Measurements from ENCODE around the gene PRTFDC1. TPM values are rescaled to one million over a fixed set of nuclear protein-coding genes. Genes with fewer than 3 reads are reported as not detected.

The PRTFDC1 gene
- polyA plus RNA-seq, 3 donors, result 2.1 to 11.2 (median 2.3) TPM

DNA sequence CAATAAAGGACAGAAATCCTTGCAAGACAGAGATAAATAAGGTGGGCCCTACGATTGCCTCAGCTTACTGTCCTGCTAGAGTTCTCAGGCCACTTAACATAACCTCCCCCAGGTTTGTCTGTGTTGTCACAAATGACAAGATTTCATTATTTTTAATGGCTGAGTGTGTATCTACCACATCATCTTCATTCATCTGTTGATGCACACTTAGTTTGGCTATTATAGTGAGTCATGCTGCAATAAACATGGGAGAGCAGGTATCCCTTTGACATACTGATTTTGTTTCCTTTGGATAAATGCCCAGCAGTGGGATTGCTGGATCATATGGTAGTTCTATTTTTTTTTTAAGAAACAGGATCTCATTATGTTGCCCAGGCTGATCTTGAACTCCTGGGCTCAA lies 60.6 kb downstream of the PRTFDC1 start:
- H3K27ac ChIP-seq (ENCODE audit: low read depth, low read length), result no peak overlapping the region
- 86 to 90% (median 89%) methylated on average over 1 of the region's 1 CpG for WGBS, 3 donors

DNA sequence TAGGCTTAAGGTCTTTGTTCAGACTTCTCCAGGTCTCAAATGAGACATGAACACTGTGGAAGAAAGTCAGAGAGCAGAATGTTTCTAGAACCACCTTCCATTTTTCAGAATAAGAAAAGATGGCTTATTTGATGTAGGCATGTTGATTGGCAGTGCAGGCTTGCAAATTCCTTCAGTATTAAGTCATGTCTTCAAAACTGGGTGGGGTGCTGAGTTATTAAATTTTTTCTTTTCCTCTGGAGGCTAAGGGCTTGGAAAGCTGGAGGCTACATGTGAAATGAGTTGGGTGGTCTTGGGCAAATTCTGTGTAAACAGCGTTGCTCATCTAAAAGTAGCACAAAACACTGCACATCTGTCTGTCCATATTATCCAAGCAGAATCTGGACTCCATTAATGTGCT lies 62.8 kb downstream of the PRTFDC1 start:
- WGBS, 3 donors, result 59 to 89% (median 60%) methylated on average over 1 of the region's 1 CpG

GRCh38 chr10:24887855-24888231 lies 64.6 kb downstream of the PRTFDC1 start:
- H3K27ac ChIP-seq (ENCODE audit: low read depth, low read length), result no peak overlapping the region
- 90 to 96% (median 94%) methylated on average over 2 of the region's 2 CpGs for WGBS, 3 donors

More for the DNA sequence above, 62.8 kb downstream of the PRTFDC1 start:
- H3K27ac ChIP-seq (ENCODE audit: low read depth, low read length), result no peak overlapping the region

DNA sequence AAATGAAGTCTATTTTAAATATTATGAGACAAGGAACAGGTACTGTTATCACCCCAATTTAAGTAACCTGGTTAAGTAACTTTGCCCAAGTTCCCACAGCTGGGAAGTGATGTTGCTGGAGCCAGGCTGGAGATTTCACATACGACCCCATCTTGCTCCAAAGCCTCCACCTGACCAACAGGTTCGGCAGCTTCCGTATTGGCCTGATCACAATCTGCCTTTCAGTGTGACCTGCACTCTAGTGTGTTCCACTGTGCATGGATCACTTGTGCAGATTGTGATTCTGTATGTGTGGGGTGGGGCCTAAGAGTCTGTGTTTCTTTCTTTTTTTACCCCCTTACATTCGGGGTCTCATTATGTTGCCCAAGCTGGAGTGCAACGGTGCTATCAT lies 66.1 kb downstream of the PRTFDC1 start:
- WGBS, 3 donors, result 40 to 89% (median 80%) methylated on average over 5 of the region's 5 CpGs
- no peak overlapping the region for H3K27ac ChIP-seq (ENCODE audit: low read depth, low read length)

DNA sequence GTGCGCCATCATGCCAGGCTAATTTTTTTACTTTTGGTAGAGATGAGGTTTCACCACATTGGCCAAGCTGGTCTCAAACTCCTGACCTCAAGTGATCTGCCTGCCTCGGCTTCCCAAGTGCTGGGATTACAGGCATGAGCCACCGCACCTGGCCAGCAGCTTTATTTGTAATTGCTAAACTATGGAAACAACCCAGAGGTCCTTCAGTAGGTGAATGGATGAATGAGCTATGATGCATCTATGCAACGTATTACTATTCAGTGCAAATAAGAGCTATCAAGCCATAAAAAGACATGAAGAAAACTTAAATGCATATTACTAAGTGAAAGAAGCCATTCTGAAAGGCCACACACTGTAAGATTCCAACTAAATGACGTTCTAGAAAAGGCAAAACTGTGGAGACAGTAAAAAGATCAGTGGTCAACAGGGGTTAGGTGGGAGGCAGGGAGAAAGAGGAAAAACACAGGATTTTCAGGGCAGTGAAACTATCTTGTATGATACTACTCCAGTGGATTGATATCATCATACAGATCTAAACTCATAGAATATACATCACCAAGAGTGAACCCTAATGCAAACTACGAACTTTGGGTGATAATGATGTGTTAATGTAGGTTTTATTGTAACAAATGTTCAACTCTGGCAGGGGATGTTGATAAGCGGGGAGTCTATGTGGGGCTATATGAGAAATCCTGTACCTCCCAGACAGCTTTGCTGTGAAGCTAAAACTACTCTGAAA lies 66.7 kb downstream of the PRTFDC1 start:
- no peak overlapping the region for H3K27ac ChIP-seq (ENCODE audit: low read depth, low read length)
- 83 to 90% (median 90%) methylated on average over 7 of the region's 7 CpGs for WGBS, 3 donors

- no peak overlapping the region for H3K27ac ChIP-seq (ENCODE audit: low read depth, low read length)
- 87 to 100% (median 93%) methylated on average over 1 of the region's 1 CpG for WGBS, 3 donors
These were observed 67.6 kb downstream of the PRTFDC1 start for GRCh38 chr10:24884793-24885192.

- H3K27ac ChIP-seq (ENCODE audit: low read depth, low read length), result no peak overlapping the region
- WGBS, 3 donors, result 94 to 99% (median 96%) methylated on average over 2 of the region's 2 CpGs
These were observed 68.1 kb downstream of the PRTFDC1 start for GRCh38 chr10:24884316-24884715.

DNA sequence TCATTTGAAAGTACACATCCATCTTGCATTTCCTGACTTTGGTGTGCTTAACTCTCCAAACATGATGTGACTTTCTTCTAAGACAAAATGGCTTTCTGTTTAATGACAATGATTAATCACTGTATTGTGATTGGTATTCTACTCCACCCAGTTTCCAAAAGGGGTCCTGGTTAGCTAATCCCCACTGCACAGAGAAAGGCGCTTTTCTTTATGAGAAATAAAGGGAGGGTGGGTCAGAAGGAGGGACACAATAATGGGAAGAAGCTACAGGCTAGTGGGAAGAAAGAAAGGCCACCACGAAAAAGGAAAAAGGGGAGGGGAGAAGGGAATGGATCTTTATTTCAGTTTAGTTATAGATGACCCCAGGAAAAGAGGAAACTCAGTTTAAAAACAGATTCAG lies 69.2 kb downstream of the PRTFDC1 start:
- H3K27ac ChIP-seq (ENCODE audit: low read depth, low read length), result no peak overlapping the region
- 43 to 71% (median 69%) methylated on average over 2 of the region's 2 CpGs for WGBS, 3 donors

DNA sequence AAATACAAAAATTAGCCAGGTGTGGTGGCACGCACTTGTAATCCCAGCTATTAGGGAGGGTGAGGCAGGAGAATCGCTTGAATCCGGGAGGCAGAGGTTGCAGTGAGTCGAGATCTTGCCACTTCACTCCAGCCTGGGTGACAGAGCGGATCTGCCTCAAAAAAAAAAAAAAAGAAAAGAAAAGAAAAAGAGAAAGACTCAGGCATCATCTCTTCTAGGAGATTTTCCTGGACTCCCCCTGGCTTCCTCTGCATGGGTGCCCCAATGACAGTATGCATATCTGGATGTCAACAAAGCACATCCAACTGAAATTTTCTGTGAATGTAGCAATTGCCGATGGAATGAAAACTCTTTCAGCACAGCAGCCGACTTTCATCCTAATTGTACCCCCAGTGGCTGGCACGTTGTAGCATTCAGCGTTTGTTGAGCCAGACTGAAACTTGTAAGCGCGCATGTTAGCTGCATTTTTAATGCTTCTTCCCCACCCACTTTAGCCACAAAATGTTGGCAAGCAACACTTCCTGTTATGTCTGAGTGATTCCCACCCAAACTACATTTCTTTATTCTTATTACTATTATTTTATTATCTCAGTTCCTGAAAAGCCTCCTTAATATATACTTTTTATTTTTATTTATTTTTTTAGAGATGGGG lies 70.2 kb downstream of the PRTFDC1 start:
- H3K27ac ChIP-seq (ENCODE audit: low read depth, low read length), result no peak overlapping the region
- WGBS, 3 donors, result 54 to 80% (median 60%) methylated on average over 11 of the region's 11 CpGs

- no peak overlapping the region for H3K27ac ChIP-seq (ENCODE audit: low read depth, low read length)
- 72 to 93% (median 80%) methylated on average over 5 of the region's 5 CpGs for WGBS, 3 donors
These were observed 72.5 kb downstream of the PRTFDC1 start for GRCh38 chr10:24879861-24880260.

GRCh38 chr10:24874133-24874532 lies 78.3 kb downstream of the PRTFDC1 start:
- no peak overlapping the region for H3K27ac ChIP-seq (ENCODE audit: low read depth, low read length)

DNA sequence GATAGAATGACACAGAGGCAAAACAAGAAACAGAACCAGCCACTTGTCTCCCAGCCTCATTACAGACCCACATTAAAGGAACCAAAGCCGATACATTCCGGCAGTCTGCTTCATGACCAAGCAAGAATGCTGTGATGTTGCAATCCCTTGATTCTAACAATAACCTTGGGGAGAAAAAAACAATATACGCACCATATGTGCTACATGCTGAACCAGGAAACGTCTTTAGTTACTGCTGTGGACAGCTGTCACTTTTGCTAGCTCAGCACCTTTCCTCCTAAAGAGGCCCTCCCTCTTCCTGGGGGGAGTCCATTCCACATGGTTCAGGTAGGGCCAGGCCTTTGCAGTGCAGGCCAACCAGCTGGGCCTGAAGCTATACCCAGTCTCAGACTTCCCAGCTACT lies 79.1 kb downstream of the PRTFDC1 start:
- H3K27ac ChIP-seq (ENCODE audit: low read depth, low read length), result no peak overlapping the region
- WGBS, 3 donors, result 34 to 64% (median 36%) methylated on average over 4 of the region's 4 CpGs

DNA sequence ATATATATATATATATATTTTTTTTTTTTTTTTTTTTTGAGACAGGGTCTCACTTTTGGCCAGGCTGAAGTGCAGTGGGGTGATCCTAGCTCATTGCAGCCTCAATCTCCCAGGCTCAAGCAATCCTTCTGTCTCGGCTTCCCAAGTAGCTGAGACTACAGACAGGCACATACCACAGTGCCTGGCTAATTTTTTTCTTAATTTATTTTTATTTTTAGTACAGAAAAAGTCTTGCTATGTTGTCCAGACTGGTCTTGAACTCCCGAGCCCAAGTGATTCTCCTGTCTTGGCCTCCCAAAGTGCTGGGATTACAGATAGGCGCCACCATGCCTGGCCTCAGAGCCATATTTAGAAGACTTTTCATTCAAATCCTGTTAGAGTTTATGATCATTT lies 79.6 kb downstream of the PRTFDC1 start:
- 81 to 89% (median 85%) methylated on average over 3 of the region's 3 CpGs for WGBS, 3 donors
- H3K27ac ChIP-seq (ENCODE audit: low read depth, low read length), result no peak overlapping the region

DNA sequence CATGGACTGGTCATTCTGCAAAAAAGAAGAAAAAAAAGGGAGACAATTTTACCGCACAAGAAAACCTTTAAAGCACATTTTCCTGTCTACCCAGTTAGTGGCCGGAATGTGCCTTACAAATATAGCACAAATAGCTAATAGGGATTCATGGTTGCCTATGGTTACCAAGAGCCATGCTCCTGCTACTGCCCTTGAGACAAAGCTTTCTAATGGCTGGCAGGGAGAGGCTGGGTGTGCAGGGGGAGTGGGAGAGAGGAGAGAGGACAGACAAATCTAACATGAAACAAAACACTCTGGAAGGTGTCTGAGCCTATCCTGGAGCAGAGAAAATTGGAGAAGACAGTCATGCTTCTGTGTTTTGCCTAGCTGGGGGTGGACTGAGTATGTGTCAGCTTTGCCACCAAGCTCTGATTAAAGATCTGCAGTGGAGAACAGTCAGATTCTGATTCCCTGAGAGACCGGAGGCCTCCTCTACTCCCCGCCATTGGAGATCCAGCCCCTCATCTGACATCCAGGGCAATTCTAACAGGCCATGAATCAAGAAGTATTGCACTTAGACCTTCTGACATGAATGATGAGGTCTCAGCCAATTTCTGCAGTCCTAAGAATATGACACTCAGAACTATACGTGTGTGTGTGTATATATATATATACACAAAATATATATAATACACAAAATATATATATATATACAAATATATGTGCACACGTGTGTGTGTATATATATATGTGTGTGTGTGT lies 80.2 kb downstream of the PRTFDC1 start:
- no peak overlapping the region for H3K27ac ChIP-seq (ENCODE audit: low read depth, low read length)
- 66 to 89% (median 86%) methylated on average over 6 of the region's 6 CpGs for WGBS, 3 donors

GRCh38 chr10:24871011-24871935 lies 81.1 kb downstream of the PRTFDC1 start:
- no peak overlapping the region for H3K27ac ChIP-seq (ENCODE audit: low read depth, low read length)
- WGBS, 3 donors, result 72 to 82% (median 74%) methylated on average over 13 of the region's 13 CpGs

GRCh38 chr10:24869354-24870015 lies 82.9 kb downstream of the PRTFDC1 start:
- H3K27ac ChIP-seq (ENCODE audit: low read depth, low read length), result no peak overlapping the region
- WGBS, 3 donors, result 32 to 74% (median 36%) methylated on average over 2 of the region's 2 CpGs

DNA sequence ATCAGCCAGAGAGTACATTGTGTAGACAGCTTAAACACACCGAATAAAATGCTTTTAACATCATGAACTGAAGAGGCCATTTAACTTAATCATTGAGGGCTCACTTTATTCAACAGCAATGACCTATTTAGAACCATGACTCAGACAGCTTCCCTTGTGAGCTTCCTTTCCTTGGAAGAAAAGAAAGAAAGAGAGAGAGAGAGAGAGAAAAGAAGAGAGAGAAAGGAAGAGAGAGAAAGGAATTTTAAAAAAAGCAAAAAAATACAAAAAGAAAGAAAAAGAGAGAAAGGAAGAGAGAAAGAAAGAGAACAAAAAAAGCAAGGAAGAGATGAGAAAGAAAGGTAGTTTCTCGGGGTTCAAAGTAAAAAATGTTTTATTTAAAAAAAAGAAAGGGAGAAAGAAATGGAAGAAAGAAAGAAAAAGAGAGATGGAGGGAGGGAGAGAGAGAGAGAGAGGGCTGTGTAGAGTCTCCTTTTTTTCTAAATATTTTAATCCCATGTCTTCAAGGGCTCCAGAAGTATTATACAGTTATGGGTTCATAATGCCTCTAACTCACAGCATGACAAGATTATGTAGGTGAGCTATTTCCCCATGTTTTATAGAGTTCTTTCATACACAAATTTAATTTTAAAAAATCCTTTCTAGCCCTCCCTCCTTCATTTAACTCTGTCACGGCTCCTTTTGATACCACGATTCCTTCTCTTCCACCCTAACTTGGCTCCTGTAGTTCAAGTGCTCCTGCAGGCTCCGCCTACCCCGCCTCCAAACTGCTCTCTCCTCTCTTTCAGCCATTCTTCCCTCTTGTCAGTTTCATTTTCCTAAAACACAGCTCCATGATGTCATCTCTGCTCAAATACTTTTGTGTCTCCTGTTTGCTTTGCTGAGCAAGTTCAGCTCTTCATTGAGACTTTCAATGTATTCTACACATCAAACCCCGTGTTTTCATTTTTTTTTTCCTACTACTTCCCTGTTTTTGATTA lies 85.5 kb downstream of the PRTFDC1 start:
- H3K27ac ChIP-seq (ENCODE audit: low read depth, low read length), result no peak overlapping the region
- WGBS, 3 donors, result 43 to 75% (median 50%) methylated on average over 7 of the region's 7 CpGs
